Daoy (cell line): ENCODE results near the gene ANKRD11. TPM values are rescaled to one million over a fixed set of nuclear protein-coding genes. Genes with fewer than 3 reads are reported as not detected.
A peak's percentile ranks its signal among the peaks of the same experiment; 100 is the strongest.
"Not testable (repeated sequence)": the region's sequence is repeated elsewhere in the genome, so short reads cannot be mapped to it uniquely, and the experiment has no call there.

Experiments used
- DNase-seq: peaks from one replicate; pipeline ENCODE4 v3.0.0-alpha.2; 2015; ENCODE audit warnings: low read depth
- total RNA-seq: library from RNA; depleted of rRNA; stranded (reverse); fragments of >200 nt; shearing (Covaris generic); gene quantifications from 2 replicates; pipeline ENCODE4 v1.2.3, GENCODE V29; 2014

The ANKRD11 gene
- total RNA-seq, 1 experiment from 2014 or later: 27.8 TPM

DNA sequence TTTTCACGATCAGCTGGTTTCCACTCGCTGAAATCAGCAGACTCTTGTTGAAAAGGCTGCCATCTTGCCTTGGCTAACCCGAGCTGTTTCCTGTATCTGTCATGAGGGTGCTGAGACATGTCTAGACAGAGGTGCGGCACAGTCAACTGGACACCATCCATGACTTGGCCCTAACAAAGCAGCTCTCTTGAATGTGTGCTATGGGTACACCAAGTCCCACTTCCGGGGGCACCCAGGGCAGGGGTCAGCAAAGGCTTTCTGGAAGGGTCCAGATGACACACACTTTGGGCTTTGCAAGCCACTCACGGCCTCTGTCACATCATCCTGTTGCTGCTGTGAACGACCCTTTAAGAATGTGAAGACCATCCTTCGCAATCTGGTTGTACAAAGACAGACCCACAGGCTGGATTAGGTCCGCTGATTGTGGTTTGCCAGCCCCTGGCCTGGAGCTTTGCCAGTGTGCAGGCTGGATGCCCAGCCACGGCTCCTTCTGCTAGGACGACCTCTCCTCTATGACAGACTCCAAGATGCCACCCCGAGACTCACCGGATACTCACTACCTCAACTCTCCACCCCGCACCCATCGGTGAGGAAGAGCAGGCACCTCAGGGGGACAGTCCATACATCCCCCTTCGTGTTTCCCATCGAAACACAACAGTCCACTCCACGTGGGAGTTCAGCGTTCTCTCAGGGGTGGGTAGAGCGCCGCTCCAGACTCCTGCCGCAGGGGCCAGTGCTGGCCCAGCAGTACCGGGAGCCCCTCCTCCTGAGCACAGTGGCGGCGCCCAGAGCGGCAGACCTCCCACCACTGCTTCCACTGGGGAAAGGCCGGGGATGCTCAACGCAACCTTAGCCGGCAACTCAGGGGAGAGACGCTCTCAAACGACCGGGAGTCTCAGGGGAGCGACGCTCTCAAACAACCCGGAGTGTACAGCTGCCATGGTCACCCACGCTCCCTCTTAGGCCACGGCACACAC lies 123.5 kb downstream of the ANKRD11 start:
- DNase-seq: no peak

DNA sequence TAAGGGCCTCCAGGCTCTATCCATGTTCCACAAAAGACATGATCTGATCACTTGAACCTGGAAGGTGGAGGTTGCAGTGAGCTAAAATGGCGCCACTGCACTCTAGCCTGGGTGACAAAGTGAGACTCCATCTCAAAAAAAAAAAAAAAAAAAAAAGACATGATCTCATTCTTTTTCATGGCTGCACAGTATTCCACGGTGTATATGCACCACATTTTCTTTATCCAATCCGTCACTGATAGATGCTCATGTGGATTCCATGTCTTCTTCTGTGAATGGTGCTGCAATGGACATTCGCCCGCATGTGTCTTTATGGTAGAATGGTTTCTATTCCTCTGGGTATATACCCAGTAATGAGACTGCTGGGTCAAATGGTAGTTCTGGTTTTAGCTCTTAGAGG lies 124.4 kb downstream of the ANKRD11 start:
- DNase-seq: no peak

DNA sequence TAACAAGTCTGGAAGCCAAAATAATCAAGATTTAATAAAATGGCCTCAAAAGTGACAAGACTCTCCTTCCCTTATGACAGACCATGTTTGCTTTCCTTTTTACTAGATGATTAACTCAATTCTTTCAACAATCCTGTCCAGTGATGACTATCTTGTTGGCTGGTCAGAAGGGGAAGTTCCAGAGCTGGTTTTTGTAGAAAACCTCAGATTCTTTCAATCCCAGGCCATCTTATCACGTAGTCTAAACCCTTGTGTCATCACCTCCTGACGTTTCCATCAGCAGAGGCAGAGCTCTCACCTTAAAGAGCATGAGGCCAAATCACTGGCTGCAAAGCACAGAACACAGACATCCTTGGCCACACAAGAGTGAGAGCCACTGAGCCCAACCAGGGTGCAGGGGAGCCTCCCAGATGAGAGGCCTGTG lies 125.3 kb downstream of the ANKRD11 start:
- DNase-seq: peak; percentile 32

DNA sequence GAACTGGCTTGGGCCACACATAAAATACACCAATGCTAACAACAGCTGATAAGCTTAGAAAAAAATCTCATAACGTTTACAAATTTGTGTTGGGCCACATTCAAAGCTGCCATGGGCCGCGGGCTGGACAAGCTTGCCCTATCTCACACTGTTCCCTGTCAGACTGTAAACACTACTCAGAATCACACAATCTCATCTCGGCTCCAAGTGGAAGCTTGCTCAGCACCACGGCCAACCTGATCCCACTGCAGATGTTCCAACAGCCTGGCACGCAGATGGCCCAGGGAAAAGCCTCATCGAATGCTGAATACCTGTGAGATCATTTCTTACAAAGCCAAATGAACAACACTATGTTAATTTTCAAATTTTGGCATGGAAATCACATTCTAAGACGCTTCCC lies 125.8 kb downstream of the ANKRD11 start:
- no peak for DNase-seq

DNA sequence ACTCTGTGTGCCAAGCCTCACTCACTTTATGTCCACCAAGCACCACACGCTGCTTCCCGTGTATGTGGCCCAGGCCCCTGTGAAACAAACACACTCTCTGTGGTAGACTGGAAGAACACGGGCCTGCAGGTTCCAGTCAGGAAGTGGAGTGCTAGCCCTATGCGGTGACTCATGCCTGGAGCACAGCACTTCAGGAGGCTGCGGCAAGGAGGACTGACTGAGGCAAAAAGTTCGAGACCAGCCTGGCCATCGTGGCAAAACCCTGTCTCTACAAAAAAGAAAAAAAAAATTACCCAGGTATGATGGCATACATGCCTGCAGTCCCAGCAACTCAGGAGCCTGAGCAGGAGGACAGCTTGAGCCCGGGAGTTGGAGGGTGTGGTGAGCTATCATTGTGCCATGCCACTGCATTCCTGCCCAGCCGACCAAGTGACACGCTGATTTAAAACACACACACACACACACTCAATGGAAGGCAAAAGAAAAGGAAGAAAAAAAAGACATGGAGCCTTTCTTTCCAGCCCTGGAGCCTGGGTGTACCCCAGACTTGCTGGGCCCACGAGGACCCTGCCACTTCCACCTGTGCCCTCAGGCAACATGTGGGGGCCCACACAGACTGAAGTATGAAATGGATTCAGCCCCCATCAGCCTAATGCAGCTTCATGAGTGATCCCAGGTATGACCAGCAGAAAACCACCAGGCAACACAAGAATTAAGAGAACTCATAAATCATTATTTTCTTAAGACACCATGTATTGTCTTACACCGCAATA lies 126.6 kb downstream of the ANKRD11 start:
- DNase-seq: peak; percentile 80

DNA sequence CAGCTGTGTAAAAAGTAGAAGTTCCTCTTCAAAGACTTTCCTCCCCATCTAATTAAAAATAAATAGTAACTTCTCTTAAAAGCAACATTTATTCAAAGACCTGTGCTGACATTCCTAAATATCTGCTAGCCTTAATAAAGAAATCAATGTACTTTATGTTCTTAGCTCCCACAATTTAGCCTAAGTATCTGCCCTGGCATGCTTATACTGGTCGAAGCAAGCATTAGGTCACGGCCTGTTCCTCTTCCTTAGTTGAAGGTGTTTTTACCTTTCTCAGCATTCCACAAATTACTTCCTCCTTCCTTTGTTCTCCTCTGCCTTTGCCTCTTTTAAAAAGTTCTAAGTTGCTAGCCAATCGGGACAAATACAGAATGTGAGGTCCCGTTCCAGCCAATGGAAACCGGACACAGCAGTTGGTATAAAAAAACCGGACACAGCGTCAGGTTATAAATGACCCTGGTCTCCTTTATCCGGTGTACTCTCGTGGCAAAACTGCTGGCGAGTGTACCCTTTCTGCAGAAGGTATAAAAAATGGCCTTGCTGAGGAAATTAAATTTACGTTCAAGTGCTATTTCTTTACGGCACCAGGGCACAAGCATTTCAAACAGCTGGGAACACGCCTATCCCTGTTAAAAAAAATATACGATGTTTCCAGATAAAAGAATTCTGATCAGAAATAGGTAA lies 127.7 kb downstream of the ANKRD11 start:
- not testable (repeated sequence) for DNase-seq

DNA sequence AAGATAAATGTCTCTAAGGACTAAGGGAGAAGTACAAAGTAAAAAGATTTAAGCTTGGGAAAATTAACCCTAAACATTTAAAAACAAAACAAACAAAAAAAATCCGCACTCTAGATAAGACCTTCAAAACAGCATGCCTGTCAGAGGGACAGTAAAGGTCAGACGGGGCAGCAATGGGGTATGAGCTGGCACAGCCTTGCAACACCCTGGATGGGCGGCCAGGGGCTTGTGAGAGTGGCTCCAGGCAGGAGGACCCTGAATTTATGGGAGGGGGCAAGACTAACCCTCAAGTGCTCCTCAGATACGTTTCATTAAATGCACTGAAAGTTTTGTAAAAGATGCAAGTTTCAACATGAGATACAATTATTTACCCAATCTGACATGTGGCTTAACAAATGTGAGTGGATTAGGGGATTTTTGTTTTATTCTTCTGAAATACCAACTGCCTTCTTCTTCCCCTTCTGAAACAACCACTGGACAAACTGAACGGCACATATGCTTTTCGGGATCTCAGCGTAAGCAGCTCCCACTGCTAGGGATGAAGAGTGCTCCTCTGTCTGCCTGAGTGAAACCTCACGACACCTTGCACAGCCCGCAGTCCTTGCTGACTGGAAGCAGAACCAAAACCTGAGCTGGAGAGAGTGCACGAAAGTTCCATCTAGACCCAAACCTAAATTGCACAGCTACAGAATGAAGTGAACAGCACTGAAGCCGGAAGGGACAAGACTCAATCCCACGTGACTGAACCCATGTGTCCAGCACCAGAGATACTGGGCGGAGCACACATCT lies 128.4 kb downstream of the ANKRD11 start:
- no peak for DNase-seq

DNA sequence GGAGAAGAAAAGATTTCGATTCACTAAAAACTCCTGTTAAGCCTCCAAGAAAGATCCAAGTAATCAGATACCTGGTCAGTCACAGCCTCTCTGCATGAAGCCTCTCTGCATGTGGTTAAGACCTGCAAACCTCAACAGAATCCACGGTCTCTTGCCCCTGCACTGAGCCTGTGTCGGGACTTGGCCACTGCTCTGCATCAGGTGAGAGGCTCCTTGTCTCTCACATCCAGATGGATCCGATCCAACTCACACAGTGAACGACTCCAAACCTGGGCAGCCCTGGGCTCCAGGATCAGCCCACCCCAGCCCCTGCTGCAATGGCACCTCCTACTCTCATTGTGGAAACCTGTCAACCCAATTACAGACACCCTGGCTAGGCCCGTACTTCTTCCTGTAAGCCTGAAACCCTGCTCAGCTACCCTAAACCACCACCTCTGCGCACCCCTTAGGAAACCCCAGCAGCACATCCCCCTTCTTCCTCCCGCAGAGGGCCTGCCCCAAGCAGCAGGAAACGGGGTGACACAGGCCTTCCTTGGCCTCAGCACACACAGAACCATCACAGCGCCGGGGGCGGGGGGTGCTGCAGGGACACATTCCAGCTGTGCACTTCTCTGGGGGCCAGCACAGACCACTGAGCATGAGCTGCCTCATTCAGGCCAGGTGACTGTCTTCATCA lies 129.5 kb downstream of the ANKRD11 start:
- DNase-seq: no peak

DNA sequence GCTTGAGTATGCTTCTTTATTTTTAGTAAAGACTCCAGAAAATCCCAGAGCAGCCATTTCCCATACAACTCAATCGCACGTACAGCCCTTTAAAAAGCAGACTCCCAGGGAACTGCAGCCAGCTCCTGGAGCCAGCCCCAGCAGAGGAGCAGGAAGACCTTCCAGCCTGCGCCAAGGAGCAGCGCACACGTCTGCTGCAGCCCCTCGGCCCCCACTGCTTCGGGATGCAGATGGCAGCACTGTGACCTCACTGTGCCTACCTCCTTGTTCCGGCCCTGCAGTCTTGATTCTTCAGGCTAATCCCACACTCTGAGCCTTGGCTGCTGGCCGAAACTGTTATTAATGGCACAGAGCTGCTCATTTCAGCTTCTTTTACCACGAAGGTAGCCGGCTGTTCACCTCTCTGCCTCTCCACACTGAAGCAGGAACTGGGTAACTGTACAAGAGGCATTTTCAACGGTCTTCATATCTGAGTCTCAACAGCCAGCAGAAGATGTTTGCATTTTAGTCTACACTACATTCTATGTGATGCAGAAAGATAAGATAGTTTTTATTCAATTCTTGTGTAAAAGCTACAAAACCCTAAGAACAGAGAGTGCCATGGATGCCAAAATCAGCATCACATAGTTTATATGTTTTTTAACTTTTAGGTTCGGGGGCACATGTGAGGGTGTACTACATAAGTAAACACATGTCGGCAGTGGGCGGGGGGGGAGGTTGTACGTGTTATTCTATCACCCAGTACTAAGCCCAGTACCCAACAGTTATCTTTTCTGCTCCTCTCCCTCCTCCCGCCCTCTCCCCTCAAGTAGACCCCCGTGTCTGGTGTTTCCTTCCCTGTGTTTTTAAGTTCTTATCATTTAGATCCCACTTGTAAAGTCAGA lies 130.9 kb downstream of the ANKRD11 start:
- no peak for DNase-seq

DNA sequence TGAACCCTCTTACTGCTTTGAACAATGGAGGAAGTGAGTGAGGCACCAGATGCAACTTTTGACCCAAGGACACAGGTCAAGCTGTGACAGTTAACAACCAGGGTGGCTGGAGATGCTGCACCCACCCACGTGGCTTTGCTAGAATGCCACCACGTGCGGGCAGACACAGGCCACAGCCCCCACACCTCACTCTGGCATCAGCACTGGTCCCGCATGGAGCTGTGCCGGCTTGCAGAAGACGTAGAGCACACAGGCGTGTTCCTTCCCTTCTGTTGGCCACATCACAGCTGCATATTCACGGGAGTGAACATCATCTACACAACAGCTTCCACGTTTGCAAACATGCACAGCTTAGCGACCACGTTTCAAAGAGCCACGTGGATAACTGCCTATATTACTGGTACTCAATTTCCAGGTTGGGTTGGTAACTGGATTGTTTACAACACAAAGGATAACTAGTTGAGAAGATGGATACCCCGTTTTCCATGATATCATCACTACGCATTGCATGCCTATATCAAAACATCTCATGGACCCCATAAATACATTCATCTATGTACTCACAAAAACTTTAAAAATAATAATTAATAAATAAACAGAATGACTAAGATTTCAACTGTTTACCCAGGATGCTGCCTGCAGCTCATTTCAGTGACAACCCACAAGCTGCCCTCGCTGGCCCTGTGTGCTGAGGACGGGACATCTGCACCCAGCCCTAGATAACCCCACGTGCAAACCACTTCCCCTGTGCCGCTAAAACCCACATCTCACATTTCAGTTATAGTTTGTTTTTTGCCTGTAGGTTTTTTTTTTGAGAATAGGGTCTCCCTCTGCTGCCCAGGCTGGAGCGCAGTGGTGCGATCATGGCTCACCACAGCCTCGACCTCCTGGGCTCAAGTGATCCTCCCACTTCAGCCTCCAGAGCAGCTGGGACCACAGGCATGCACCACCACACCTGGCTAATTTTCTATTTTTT lies 132.0 kb downstream of the ANKRD11 start:
- no peak for DNase-seq

DNA sequence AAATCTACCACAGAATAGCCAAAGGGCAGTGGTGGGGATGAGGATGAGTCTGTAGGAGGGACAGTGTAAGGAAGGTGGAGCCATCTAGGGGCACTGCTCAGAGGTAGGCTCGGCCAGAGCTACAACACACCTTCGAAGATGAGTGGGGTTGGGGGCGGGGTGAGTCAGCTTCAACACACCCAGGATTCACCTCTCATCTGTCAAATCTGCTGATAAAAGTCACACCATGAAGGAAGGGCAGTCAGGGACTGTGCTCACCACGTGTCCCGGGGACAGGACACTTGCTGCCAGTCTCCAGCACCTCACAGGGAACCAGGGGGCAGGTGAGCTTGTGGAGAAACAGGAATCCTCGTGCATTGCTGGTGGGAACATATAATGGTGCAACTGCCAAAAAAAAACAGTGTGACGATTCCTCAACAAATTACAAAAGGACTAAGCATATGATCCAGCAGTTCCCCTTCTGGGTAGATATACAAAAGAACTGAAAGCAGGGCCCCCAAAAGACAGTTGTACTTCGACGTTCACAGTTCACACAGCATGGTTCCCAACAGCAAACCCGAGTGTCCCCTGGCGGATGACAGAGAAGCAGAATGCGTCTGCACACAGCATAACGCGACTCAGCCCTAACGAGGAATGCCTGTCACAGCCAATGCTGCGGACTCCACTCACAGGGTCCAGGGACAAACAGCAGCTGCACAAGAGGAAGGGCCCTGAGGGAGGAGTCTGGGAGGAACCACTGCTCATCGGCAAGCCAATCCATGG lies 133.1 kb downstream of the ANKRD11 start:
- DNase-seq: no peak

DNA sequence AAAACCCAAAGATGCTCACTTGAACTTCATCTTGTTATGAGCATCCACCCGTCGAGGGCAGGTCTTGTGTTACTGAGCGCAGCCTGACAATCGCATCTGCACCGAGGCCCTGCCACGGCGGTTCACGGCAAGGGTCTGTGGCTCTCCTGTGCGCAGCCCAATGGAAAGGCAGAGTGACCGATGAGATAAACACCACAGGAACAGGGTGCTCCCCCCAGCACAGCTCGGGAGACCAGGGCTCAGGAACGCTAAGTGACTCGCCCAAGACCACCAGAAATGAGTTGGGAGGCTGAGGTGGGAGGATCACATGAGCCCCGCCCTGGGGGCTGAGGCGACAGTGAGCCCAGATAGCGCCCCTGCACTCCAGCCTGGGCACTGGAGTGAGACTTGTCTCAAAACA lies 134.7 kb downstream of the ANKRD11 start:
- no peak for DNase-seq

DNA sequence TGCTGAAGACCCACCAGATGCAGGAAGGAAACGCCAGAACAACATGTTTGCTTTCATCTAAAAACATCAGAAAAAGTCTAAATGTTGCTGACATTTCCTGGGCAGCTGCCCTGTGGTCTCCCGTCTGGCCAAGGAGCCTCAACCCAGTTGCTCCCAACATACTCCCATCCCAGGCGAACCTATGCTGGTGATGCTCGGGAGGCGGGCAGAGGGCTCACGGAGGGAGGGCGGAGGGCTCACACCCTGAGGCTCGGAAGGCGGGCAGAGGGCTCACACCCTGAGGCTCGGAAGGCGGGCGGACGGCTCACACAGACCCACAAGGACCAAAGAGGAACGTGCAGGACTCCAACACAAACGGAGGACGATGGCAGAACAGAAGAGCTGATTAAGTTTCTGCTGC lies 135.4 kb downstream of the ANKRD11 start:
- DNase-seq: no peak

DNA sequence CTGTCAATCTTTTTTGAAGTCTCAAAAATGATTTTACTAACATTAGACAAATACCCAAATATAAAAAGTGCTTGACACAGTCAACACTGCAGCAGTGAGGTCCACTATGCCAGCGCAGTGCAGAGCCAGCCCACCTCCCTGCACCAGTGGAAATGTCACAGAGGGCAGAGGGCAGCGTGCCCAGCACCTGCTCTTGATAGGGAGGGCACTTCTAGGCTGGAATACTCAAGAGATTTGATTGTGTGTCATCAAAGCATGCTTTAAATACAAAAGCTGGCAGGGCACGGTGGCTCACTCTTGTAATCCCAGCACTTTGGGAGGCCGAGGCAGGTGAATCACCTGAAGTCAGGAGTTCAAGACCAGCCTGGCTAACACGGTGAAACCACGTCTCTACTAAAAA lies 136.0 kb downstream of the ANKRD11 start:
- no peak for DNase-seq

DNA sequence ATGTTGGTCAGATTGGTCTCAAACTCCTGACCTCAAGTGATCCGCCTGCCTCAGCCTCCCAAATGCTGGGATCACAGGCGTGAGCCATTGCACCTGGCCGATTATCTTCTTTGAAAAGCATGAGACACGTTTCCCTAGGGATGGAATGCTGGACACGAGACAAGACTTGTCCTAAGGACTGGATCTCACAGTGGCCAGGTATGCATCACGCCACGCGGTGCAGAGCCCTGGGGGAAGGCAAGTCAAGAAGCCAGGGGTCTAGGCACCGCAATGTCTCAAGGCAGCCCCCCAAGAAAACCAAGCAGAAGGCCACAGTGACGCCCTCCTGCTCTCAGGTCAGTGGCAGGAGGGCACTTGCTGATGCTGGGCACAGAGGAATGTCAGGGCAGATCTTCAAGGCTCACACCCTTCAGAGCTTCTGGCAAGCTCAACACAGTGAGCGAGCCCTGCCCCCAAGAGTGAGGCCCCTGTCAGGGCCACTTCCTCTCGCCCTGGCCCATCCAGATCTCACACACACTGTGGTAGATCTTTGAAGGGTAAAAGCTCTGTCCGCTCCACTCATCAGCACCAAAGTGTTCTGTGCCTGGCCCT lies 138.2 kb downstream of the ANKRD11 start:
- DNase-seq: no peak

DNA sequence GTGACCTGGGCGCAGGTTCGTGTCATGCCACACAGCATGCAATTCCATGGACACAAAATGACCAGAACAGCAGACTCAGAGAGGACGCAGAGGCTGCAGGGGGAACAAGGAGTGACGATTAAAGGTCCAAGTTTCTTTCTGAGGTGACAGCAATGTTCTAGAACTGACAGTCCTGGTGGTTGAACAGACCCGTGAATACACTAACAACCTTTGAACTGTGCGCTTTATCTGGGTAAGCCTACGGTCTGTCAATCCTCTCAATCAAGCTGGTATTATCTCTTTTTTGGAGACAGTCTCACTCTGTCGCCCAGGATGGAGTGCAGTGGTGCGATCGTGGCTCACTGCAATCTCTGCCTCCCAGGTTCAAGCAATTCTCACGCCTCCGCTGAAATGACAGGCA lies 138.7 kb downstream of the ANKRD11 start:
- no peak for DNase-seq

DNA sequence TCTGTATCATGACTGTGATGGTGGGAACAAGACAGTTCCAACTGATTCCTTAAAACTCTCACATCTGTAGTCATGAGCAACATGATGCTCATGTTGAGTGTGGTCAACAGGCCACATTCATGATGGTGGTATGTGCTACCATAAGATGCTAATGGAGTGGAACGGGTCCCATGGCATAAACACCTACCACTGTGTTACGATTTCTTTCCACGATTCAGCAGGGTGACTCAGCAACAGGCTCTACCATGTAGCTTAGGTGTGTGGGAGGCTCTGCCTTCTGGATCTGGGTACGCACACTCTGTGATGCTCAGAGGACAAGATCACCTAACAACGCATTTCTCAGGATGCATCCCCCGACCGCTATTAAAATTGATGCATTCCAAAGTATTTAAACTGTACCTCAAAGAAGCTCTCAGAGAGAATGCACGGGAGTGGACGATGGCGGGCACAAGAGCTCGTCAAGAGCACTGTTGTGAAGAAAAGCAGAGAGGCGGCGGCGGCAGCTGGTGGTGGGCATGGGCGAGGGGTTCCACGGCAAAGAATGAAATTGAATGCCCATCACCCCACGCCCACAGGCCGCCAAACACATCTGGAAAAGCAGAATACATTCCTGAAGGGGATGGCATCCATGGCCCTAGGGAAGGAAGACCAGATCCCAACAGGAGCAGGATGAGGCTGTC lies 139.5 kb downstream of the ANKRD11 start:
- DNase-seq: peak; percentile 32
